Osteocyte (in vitro differentiated cells): Measurements from ENCODE around the gene HOXA1. TPM values are rescaled to one million over a fixed set of nuclear protein-coding genes. Genes with fewer than 3 reads are reported as not detected.

Experiments used
- DNase-seq: peaks from one replicate; pipeline ENCODE4 v3.0.0; 2021; ENCODE audit warnings: mixed read lengths; ENCODE audit not compliant: unreplicated experiment; ENCODE audit errors: extremely low spot score
- H3K27ac Mint-ChIP-seq: one replicate; pipeline ENCODE4 v1.8.0; 2021; ENCODE audit warnings: mild to moderate bottlenecking, mixed read lengths; ENCODE audit not compliant: unreplicated experiment
- H3K27me3 Mint-ChIP-seq: one replicate; pipeline ENCODE4 v1.8.0; 2021; ENCODE audit warnings: mixed read lengths; ENCODE audit not compliant: unreplicated experiment
- H3K36me3 Mint-ChIP-seq: one replicate; pipeline ENCODE4 v1.8.0; 2021; ENCODE audit warnings: mixed read lengths; ENCODE audit not compliant: unreplicated experiment
- H3K4me1 Mint-ChIP-seq: one replicate; pipeline ENCODE4 v1.8.0; 2021; ENCODE audit warnings: mixed read lengths; ENCODE audit not compliant: unreplicated experiment
- H3K4me3 Mint-ChIP-seq: one replicate; pipeline ENCODE4 v1.8.0; 2021; ENCODE audit warnings: mild to moderate bottlenecking, moderate library complexity, mixed read lengths; ENCODE audit not compliant: unreplicated experiment
- H3K9me3 Mint-ChIP-seq: one replicate; pipeline ENCODE4 v1.8.0; 2021; ENCODE audit warnings: mixed read lengths; ENCODE audit not compliant: unreplicated experiment
- CTCF ChIP-seq: fragments of 200-600 bp; sonication (generic); IDR thresholded peaks from 2 replicates; pipeline ENCODE4 v1.5.0; 2021; ENCODE audit warnings: antibody characterized with exemption, mild to moderate bottlenecking, moderate library complexity
- total RNA-seq: library from RNA; stranded (reverse); gene quantifications from 2 replicates; pipeline ENCODE4 v1.2.1, GENCODE V29; 2021

HOXA1 gene
- total RNA-seq, 1 donor from 2014 or later: not detected

- Mint-ChIP-seq H3K27ac (no peak overlapping the region), H3K36me3 (no peaks in the 10 kb centered on the region), H3K9me3 (no peaks in the 10 kb centered on the region), H3K4me1 (peaks cover 8% of the 10 kb centered on the region), H3K27me3 (peaks cover 77% of the 10 kb centered on the region), H3K4me3 (no peak overlapping the region)
- DNase-seq: no peak
- TF ChIP-seq CTCF: no peak
Measured at GRCh38 chr7:27091941-27092818, 3.6 kb downstream of the HOXA1 start.

GRCh38 chr7:27091105-27091504 lies 4.7 kb downstream of the HOXA1 start:
- H3K36me3 Mint-ChIP-seq: no peaks in the 10 kb centered on the region
- no peaks in the 10 kb centered on the region for H3K9me3 Mint-ChIP-seq
- DNase-seq: no peak
- no peak overlapping the region for H3K27ac Mint-ChIP-seq
- no peak for TF ChIP-seq CTCF
- H3K4me3 Mint-ChIP-seq: no peak overlapping the region
- peaks cover 71% of the 10 kb centered on the region for H3K27me3 Mint-ChIP-seq
- H3K4me1 Mint-ChIP-seq: peaks cover 2% of the 10 kb centered on the region

- no peaks in the 10 kb centered on the region for H3K9me3 Mint-ChIP-seq
- no peak overlapping the region for H3K27ac Mint-ChIP-seq
- H3K4me1 Mint-ChIP-seq: no peaks in the 10 kb centered on the region
- H3K4me3 Mint-ChIP-seq: no peak overlapping the region
- H3K36me3 Mint-ChIP-seq: no peaks in the 10 kb centered on the region
- no peak for DNase-seq
- no peak for TF ChIP-seq CTCF
- H3K27me3 Mint-ChIP-seq: peaks cover 45% of the 10 kb centered on the region
Measured at GRCh38 chr7:27088002-27088922, 7.5 kb downstream of the HOXA1 start.

- H3K27me3 Mint-ChIP-seq: peaks cover 2% of the 10 kb centered on the region
- no peaks in the 10 kb centered on the region for H3K9me3 Mint-ChIP-seq
- H3K27ac Mint-ChIP-seq: no peak overlapping the region
- H3K4me3 Mint-ChIP-seq: no peak overlapping the region
- TF ChIP-seq CTCF: no peak
- no peaks in the 10 kb centered on the region for H3K4me1 Mint-ChIP-seq
- no peaks in the 10 kb centered on the region for H3K36me3 Mint-ChIP-seq
- no peak for DNase-seq
Measured at GRCh38 chr7:27083646-27084045, 12.2 kb downstream of the HOXA1 start.

- H3K36me3 Mint-ChIP-seq: no peaks in the 10 kb centered on the region
- no peak overlapping the region for H3K4me3 Mint-ChIP-seq
- no peaks in the 10 kb centered on the region for H3K4me1 Mint-ChIP-seq
- no peak for TF ChIP-seq CTCF
- peaks cover 2% of the 10 kb centered on the region for H3K27me3 Mint-ChIP-seq
- H3K27ac Mint-ChIP-seq: no peak overlapping the region
- no peaks in the 10 kb centered on the region for H3K9me3 Mint-ChIP-seq
- DNase-seq: no peak
Measured at GRCh38 chr7:27082171-27082570, 13.6 kb downstream of the HOXA1 start.
